Activated CD8-positive, alpha-beta memory T cell treated with anti-CD3 and anti-CD28 coated beads, Interleukin-2, amount 50 U/mL, for 4 hours (primary cell): ENCODE results near the gene FAM135A.

Experiments used
- DNase-seq: peaks from one replicate; pipeline ENCODE4 v3.0.0-alpha.2; 2020

FAM135A gene

DNA sequence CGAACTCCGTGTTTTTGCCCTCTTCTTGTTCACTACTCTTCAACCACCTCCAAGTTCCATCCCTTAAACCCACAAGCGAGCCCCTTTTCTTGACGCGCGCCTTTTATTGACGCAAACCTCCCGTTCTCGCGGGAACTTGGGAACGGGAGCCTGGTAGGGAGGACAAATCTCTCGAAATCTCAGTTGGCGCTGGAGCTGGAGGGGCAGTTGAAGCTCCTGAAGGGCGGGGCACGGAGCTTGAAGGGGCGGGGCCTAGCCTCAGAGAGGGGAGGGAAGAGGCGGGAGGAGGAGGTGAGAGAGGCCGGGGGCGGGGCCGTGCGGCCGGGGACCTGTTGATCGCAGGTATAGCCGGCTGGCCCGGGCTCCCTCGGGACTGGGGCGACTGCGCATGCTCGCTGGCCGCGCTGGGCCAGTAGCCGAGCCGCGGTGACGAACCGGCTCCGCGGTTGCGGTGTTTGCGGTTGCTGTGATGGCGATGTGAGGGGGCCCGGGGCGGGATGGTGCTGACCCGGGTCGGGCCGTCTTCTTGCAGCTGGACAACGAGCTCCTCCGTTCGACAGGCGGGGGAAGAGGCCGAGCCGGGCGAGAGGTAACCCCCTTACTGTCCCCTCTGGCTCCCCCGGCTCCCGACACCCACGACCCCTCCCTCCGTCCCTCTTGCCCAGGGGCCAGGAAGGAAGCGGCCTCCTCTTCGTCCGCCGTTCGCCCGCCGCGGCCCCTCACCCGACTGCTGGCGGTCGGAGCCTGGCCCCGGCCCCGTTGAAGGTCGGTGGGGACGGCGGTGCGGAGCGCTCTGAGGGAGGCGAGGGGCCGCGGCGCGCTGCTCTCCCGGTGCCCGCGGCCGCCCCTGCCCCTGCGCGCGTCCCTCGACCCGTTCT, at the start of gene FAM135A:
FAM135A (plus strand) TSS at position 395 of the 878 bp plus-strand sequence. CDS start 14,835 bp downstream, outside the sequence.
- DNase-seq = peak; percentile 95

DNA sequence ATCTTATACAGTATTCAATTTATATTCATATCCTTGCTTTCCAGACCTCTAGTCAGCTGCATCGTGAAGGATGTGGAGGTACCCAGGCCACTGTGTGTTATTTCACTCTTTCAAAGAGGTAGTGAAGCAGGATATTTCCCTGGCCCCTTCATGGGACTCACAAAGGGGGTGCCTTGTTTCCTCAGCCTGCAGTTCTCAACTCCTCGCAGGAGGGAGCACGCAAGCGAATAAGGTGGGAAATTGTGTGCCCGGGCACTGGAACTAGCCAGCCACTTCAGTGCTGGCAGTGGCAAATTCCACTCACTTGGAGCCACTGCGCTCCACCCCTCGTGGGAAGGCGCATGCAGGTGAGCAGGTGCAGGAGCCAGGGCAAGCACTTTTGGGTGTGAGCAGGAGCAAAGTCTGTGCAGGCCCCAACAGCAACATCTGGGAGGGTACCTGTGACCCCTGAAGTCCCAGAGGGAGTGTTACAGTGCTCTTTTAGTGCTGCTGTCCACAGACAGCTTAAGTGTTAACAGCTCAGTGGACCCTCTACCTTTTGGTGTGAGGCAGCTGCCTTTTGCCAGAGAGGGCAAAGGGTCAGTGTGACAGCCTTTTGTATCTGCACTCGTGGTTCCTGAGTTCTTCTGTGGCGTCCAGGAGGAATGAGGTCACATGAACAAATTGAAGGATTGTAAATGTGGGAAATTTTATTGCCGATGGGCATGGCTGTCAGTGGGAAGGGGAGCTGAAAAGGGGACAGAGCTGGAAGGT, 49.4 kb upstream of the FAM135A start:
- no peak for DNase-seq

DNA sequence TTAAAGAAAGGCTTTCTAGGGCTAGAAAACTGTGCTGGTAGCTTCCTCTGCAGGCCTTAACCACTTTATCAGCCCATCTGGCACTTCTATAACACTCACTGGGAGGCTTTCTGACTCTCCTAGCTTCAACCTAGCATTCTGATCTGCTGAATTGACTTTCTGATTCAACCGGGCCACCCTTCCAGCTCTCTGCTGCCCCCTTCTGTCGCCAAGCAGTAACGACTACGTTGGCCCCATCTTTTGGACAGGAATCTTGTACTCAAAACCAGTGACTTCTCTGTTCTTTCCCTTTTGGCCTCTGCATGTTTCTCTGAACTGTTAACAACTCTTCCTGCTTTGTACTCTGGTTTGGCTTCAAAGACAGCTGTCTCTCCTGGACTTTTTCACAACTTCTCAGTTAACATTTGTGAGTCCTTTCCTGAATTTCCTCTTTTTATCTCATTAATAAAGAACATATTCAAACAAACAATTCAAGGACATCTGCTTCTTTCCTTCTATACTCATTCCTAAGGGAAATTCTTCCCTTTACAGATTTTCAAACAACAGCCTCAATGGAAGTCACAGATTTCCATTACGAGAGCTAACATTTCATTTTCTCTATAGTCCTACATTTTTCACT, 43.9 kb upstream of the FAM135A start:
- peak; percentile 56 for DNase-seq

DNA sequence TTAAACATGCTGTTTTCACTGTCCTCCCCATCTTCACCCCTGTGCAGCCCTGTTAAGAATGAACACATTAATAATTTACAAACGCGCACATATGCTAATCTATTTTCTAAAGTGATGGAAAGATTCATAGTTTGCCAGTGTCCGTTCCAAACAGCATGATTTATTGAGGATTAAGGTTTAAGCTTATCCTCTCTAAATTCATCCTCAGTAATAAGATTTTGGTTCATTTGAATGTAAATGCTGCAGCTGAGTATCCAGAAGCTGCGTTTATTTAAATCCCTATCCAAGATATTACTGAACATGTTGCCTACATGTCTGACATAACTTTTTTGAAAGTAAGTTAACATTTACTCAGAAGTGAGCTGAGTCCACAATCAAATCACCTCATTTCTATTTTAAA, 42.8 kb upstream of the FAM135A start:
- no peak for DNase-seq

DNA sequence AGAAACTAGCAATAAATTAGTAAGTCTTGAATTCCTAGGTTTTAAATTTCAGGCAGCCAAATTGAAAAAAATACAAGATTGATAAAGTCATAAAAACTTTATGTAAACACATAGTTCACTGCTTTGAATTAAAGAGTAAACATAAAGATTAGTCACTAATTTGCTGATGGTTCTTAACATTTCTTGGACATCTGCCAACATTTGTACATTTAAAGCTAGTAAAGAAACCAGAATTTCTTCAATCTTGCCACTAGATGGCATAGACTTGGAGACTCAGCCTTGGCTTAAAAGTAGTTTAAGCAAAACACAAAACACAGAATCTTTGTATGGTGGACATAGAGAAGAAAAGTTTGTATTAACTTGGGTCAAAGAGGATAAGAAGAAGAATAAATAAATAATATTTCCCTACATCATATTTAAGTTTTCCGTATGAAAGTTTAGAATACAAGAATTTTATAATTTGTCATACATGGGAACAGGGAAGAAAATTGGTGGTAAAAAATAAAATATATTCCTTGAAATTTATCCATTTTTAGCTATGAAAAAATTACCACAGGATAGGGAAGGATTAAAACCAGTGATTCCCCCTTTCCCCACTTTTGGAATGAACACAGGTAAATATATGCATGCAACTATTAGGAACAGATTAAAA, 41.7 kb upstream of the FAM135A start:
- no peak for DNase-seq

DNA sequence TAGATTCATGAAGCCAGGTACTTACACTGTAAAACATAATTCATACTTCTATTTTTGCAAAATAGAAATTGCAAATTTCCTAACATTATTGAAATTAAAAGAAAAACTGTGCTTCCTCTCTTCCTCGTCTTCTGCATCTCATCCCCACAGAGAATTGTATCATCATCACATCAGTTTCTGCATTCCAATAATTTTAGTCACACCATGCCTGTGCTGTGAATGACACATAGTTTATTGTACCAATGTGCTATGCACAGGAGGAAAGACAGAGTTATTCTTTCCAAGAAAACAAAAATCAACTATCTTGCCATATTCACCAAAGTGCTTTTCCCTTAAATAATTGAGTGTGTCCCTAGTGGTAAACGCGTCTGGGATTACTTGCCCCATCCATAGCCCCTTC, 38.1 kb upstream of the FAM135A start:
- no peak for DNase-seq

DNA sequence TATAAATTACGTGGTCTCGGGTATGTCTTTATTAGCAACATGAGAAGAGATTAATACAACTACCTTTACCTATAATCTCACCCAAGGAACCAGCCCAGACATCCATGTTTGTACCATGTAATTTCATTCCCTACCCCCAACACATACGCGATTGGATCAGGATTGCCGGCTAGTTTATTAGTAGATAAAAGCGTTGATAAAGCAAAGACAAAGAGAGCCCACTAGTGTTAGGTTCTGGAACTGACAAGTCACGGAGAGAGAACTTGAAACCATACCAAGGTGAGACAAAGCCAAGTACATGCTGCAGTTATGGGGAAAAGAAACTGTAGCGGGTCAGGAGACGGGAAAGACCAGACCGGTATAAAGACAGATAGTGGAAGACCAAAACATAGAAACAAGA, 37.4 kb upstream of the FAM135A start:
- no peak for DNase-seq

DNA sequence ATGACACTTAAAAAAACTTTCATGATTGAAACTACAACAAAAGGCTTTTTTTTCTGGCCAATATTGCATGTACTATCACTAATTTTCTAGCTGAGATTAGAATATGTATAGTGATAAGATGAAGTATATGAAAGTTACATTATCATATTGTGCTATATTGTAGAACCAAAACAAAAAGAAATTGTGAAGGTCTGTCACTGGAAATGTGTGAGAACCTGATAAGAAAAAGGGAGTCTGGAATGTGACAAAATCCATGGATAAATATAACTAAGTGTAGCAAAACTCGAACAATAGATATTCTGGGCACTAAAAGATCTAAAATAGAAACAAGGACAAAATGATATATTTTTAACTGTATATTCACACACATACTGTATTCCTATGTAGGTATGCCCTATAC, 36.7 kb upstream of the FAM135A start:
- no peak for DNase-seq

DNA sequence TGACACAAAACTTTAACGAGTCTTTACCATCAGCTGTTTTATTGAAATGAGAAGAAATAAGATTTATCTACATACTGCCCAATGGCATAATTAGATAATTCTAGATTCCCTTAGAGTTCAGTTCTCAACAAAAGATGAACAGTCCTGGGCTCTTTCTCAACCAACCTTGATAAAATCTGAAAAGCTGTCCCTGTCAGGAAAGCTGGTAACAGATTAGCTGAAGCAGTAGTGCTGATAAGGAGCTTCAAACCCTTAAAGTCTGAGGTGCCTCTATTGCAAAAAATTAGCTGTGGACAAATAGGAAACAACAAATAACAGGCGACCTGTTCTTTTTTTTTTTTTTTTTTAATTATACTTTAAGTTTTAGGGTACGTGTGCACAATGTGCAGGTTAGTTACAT, 35.9 kb upstream of the FAM135A start:
- no peak for DNase-seq

DNA sequence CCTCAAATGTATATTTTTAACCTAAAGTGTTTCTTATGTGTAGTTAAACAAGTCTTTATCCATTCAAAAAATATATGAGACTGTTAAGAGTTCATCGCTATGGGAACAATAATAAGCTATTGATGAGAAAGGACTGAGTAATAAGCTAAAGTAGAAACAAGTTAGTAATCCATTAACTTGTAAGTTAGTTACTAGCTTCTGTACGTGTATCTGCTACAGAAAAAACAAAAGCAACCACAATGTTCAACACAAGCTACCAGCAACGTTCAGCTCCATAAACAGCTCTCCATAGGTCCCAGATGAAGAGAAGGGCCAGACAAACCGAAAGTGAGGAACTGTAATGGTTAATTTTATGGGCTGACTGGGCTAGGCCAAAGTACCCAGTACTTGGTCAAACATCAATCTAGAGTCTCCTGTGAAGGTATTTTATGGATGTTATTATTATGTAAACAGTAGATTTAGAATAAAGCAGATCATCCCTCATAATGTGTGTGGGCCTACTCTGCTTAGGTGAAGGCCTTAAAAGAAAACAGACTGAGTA, 33.8 kb upstream of the FAM135A start:
- no peak for DNase-seq

DNA sequence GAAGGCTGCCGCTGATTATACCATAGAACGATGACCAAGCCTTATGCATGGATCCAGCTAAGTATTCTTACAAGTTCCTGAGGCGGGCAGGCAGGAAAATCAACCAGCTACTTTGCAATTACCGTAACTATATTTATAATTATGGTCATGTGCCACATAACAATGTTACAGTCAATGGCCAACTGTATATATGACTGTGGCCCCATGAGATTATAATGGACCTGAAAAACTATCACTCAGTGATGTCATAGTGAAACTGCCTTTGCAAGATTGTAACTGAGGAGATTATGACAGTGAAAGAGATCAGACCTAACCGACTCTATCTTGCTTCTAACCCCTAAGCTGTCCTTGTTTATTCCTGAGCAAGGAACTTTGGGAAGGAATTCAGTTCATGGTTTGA, 33.1 kb upstream of the FAM135A start:
- DNase-seq = no peak

DNA sequence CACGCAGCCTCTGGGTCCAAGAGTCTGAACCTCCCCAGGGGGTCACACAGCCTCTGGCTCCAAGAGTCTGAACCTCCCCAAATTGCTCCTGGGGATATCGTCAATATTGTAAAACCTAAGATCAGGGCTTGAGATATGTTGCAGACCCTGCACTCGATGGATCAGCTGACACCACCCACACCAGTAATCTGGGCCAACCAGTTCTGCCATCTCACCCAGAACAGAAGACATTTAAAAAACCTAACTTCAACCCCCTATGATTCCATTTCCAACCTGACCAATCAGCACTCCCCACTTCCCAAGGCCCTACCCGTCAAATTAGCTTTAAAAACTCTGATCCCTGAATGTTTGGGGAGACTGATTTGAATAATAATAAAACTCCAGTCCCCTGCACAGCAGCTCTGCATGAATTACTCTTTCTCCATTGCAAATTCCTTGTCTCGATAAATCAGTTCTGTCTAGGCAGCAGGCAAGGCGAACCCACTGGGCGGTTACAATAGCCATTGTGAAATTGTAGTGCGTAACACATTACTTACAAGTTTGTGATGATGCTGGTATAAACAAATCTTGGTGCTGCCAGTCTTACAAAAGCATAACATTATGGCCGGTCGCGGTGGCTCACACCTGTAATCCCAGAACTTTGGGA, 32.4 kb upstream of the FAM135A start:
- no peak for DNase-seq

DNA sequence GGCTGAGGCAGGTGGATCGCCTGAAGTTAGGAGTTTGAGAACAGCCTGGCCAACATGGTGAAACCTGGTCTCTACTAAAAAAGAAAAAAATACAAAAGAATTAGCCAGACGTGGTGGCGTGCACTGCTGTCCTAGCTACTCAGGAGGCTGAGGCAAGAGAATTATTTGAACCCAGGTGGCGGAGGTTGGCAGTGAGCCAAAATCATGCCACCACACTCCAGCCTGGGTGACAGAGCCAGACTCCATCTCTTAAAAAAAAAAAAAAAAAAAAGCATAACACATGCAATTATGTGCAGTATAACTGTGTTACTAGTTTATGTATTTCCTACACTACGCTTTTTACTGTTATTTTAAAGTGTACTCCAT, 31.9 kb upstream of the FAM135A start:
- no peak for DNase-seq

DNA sequence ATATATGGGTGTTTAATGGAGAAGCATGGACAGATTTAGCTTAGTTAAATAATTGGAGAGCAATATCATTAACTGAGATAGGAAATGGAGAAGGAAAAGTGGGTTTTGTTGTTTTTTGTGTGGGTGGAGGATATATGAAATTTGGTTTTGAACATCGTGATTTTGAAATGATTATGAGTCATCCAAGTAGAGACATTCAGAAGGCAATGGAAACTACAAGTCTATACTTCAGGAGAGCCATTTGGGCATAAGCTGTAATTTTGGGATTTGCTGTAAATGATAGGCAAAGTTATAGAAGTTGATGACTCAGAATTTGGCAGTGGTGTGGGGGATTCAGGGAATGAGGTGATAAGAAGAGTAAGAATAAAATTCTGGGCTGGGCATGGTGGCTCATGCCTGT, 27.4 kb upstream of the FAM135A start:
- DNase-seq = no peak

DNA sequence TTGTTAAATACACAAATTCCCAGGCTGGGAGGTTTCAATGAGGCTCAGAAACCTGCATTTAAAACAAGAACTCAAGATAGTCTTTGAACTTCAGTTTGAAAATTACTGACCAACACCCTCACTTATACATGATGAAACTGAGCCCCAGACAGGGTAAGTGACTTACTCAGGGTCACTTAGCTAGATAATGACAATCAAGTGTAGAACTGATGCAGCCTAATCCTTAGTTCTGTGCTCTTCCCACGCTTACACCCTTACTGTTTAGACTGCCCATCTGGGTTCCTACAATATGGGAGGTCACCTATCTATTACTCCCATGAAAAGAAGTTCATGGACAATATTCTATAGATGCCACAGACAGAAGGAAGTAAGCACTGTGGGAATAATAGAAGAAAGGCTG, 24.5 kb upstream of the FAM135A start:
- no peak for DNase-seq

DNA sequence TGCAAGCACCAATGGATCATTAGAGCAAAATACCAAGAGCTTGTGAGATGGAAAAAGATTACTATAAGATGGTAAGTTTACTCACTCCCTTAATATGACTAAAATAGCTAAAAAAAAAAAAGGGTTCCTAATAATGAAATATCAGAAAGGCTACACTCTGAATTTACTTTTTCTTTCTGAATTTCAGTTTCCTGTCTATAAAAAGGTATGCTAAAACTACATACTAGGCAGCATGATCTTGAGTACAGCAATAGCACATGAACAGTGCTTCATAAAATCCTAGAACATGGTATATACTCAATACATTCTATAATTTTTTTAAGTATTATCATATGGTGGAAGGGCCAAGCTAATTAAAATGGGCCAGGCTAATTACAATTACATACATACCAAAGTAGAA, 24.0 kb upstream of the FAM135A start:
- DNase-seq = no peak

DNA sequence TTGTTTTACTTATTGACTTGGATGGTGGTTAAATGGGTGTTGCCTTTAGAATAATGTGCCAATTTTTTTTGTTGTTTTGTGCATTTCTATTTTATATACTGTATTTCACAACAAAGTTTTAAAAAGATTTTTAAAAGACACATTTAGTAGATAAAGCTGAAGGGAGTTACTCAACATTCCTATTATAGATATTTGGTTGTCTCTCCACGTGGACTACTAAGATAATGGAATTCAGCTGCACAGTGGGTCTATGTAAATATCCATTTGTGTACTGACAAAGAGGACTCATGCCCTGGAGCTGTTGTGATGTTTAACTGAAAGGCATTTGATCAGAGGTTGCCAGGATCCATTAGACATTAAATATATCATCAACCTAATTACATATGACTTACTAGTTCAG, 23.2 kb upstream of the FAM135A start:
- no peak for DNase-seq

DNA sequence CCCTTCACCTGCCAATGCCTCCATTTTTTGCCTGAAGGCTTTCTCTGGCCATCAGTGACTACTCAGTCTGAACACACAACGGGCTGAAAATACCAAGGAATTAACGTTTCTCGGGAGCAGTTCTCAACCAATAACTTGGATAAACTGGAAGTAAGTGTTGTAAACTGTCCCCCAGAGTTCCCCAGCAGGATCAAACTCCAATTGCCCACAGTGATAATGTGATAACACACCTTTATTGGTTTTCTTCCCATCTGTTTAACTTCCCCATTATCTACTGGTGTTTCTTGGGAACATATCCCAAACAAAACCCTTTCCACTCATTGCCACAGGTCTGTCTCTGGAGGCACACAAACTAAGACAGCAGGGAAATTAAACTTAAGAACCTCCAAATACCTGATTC, 21.8 kb upstream of the FAM135A start:
- no peak for DNase-seq

DNA sequence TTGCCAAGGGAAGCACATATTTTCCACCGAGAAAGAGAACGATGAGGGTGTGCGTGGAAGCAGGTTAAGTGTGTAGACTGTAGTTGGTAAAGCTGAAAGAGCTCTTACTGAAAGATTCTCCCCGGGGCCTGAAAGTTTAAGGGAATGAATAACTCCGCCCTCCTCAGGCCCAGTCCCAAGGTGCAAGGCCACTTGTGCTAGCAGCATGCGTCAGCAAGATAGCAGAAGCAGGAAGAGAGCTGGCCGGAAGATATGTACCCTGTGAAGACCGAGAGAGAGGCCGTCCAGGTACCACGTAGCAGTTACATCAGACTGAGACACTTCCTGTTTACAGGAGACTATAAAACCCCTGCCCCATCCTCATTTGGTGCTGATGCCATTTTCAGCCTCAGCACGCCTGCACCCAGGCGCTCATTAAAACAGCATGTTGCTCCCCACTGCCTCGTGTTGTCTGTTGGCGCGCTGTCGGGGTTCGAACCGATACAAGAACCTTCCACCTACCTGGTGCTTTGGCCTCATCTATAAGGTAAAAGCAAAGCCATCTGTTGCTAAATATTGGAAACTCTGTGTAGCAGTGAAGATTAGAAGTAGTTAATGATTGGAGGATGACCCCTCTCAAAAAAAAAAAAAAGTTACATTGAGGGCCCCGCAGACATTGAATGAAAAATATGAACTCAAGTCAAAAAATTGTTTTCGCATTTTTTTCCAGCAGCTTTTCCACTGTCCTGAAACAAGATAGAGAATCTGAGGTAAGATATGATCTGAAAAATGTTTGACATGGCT, 18.6 kb upstream of the FAM135A start:
- DNase-seq = no peak

DNA sequence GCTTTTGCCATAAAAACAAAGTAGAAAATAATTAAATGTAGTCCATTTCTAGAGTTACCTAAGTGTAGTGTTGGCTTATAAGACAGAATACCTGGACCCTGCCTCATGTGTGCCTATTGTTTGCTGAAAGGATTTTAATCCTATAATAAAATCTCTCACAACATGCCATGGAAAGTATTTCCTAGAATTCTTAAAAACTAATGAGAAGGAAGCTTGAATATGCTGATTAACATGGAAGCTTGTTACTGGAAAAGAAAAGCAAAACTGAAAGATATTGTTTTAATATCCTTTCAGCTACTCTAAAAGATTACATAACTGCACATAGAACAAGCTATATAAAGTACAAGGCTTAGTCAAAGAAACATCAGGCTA, 18.0 kb upstream of the FAM135A start:
- DNase-seq = no peak

DNA sequence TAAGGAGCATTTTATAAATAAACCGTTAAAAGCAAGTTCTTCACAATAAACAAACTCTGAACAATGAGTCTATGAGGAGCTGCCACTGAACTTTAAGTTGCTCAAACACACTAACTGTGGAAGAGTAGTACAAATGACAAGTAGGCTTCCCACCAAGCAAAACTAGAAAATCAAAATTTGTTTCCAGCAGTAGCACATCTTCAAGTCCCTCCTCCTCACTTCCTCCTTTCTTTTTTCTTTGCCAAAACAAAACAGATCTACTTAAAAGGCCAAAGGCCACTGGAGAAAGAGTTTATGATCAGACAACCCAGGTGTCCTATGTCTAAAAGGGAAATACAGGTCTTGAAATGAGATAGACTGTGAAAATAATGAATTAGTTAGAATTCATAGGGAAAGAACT, 17.1 kb upstream of the FAM135A start:
- no peak for DNase-seq
